Neural progenitor cell (in vitro differentiated cells): ENCODE results near the gene GRM8. TPM values are rescaled to one million over a fixed set of nuclear protein-coding genes. Genes with fewer than 3 reads are reported as not detected.

Source experiments
- DNase-seq: peaks from one replicate; pipeline ENCODE4 v3.0.0-alpha.2; 2016; ENCODE audit warnings: low spot score
- H2AFZ ChIP-seq: fragments of 200-600 bp; sonication (generic); replicated peaks from 2 replicates; pipeline ENCODE4 v1.6.1; 2016; ENCODE audit warnings: antibody characterized with exemption
- H3F3A ChIP-seq: fragments of 200-600 bp; sonication (generic); 2 replicates; pipeline ENCODE4 v1.6.1; 2016; ENCODE audit warnings: antibody characterized with exemption, low read depth
- H3K27ac ChIP-seq: fragments of 200-600 bp; sonication (generic); 2 replicates; pipeline ENCODE4 v1.5.1; 2016; ENCODE audit warnings: mild to moderate bottlenecking
- H3K27me3 ChIP-seq: fragments of 200-600 bp; sonication (generic); 2 replicates; pipeline ENCODE4 v1.6.1; 2016; ENCODE audit warnings: mild to moderate bottlenecking, moderate library complexity
- H3K36me3 ChIP-seq: fragments of 200-600 bp; sonication (generic); 2 replicates; pipeline ENCODE4 v1.5.1; 2016
- H3K4me1 ChIP-seq: fragments of 200-600 bp; sonication (generic); 2 replicates; pipeline ENCODE4 v1.6.1; 2016; ENCODE audit warnings: mixed run types
- H3K4me2 ChIP-seq: fragments of 200-600 bp; sonication (generic); 2 replicates; pipeline ENCODE4 v1.6.1; 2016
- H3K4me3 ChIP-seq: fragments of 200-600 bp; sonication (generic); 2 replicates; pipeline ENCODE4 v1.5.1; 2016
- H3K79me2 ChIP-seq: fragments of 200-600 bp; sonication (generic); 2 replicates; pipeline ENCODE4 v1.6.1; 2016; ENCODE audit warnings: low read depth
- H3K9ac ChIP-seq: fragments of 200-600 bp; sonication (generic); 2 replicates; pipeline ENCODE4 v1.6.1; 2016
- H3K9me3 ChIP-seq: fragments of 200-600 bp; sonication (generic); 2 replicates; pipeline ENCODE4 v1.5.1; 2016; ENCODE audit warnings: low read depth
- H4K20me1 ChIP-seq: fragments of 200-600 bp; sonication (generic); 2 replicates; pipeline ENCODE4 v1.6.1; 2016; ENCODE audit warnings: low read depth
- H3K27ac Mint-ChIP-seq: 3 replicates; pipeline ENCODE4 v1.8.0; 2021; ENCODE audit warnings: mixed read lengths
- H3K27me3 Mint-ChIP-seq: 2 replicates; pipeline ENCODE4 v1.8.0; 2022; ENCODE audit warnings: low read depth, mild to moderate bottlenecking, inconsistent platforms, moderate library complexity, mixed read lengths; ENCODE audit not compliant: insufficient read depth
- H3K36me3 Mint-ChIP-seq: 3 replicates; pipeline ENCODE4 v1.8.0; 2021; ENCODE audit warnings: mixed read lengths
- H3K4me1 Mint-ChIP-seq: 3 replicates; pipeline ENCODE4 v1.8.0; 2021; ENCODE audit warnings: mixed read lengths
- H3K4me3 Mint-ChIP-seq: 3 replicates; pipeline ENCODE4 v1.8.0; 2021; ENCODE audit warnings: mild to moderate bottlenecking, moderate library complexity, mixed read lengths
- H3K9me3 Mint-ChIP-seq: 3 replicates; pipeline ENCODE4 v1.8.0; 2020; ENCODE audit warnings: mixed read lengths
- EZH2 ChIP-seq: fragments of 200-600 bp; sonication (generic); IDR thresholded peaks from 2 replicates; pipeline ENCODE4 v1.6.1; 2017; ENCODE audit warnings: antibody characterized with exemption, mild to moderate bottlenecking, moderate library complexity
- EZH2phosphoT487 ChIP-seq: fragments of 200-600 bp; sonication (generic); IDR thresholded peaks from 2 replicates; pipeline ENCODE4 v1.6.1; 2017; ENCODE audit warnings: antibody characterized with exemption
- total RNA-seq: library from RNA; depleted of rRNA; stranded (reverse); fragments of >200 nt; gene quantifications from 2 replicates; pipeline ENCODE4 v1.2.3, GENCODE V29; 2015; ENCODE audit warnings: low replicate concordance
- TF ChIP-seq, protein P1 (sequence below): fragments of 200-600 bp; sonication (generic); IDR thresholded peaks from 2 replicates; pipeline ENCODE4 v1.5.1; 2017; ENCODE audit warnings: antibody characterized with exemption, mild to moderate bottlenecking

The GRM8 gene
- total RNA-seq, 1 donor from 2014 or later = 0.62 TPM

GRCh38 chr7:126449611-126450268 is 803.0 kb downstream of the GRM8 start:
- no peak for TF ChIP-seq EZH2
- TF ChIP-seq, protein P1, sequence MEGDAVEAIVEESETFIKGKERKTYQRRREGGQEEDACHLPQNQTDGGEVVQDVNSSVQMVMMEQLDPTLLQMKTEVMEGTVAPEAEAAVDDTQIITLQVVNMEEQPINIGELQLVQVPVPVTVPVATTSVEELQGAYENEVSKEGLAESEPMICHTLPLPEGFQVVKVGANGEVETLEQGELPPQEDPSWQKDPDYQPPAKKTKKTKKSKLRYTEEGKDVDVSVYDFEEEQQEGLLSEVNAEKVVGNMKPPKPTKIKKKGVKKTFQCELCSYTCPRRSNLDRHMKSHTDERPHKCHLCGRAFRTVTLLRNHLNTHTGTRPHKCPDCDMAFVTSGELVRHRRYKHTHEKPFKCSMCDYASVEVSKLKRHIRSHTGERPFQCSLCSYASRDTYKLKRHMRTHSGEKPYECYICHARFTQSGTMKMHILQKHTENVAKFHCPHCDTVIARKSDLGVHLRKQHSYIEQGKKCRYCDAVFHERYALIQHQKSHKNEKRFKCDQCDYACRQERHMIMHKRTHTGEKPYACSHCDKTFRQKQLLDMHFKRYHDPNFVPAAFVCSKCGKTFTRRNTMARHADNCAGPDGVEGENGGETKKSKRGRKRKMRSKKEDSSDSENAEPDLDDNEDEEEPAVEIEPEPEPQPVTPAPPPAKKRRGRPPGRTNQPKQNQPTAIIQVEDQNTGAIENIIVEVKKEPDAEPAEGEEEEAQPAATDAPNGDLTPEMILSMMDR = no peak
- H3K4me3 Mint-ChIP-seq = no peak overlapping the region

DNA sequence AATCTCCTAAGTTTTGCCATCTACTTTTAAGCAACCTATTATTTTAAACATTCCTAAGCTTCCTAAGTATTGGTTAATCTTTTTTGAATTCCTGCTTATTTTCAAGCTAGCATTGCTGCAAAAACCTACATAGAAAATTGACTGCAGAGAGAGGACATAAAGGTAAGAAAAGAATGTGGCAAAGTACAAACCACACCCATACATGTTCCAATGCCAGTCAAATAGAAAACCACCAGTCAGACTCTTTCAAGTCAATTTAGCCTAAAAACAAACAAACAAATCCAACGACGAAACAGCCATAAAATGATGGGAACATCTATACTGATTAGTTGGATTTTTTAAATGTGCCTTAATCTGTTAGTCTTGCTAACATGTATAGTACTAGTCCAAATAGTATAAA is 804.8 kb downstream of the GRM8 start:
- Mint-ChIP-seq H3K4me1 (no peaks in the 10 kb centered on the region), H3K9me3 (no peaks in the 10 kb centered on the region), H3K4me3 (no peak overlapping the region)

More at GRCh38 chr7:126449611-126450268, 803.0 kb downstream of the GRM8 start:
- no peaks in the 10 kb centered on the region for H3K36me3 ChIP-seq
- no peaks in the 10 kb centered on the region for H3K9me3 ChIP-seq
- Mint-ChIP-seq H3K36me3 (no peaks in the 10 kb centered on the region), H3K27ac (no peak overlapping the region), H3K27me3 (no peaks in the 10 kb centered on the region), H3K9me3 (no peaks in the 10 kb centered on the region), H3K4me1 (no peaks in the 10 kb centered on the region)
- no peak overlapping the region for H3K9ac ChIP-seq
- H3K79me2 ChIP-seq = no peaks in the 10 kb centered on the region
- H3K4me1 ChIP-seq = no peaks in the 10 kb centered on the region
- H3K4me3 ChIP-seq = no peak overlapping the region
- no peaks in the 10 kb centered on the region for H4K20me1 ChIP-seq
- no peak overlapping the region for H3K4me2 ChIP-seq
- no peaks in the 10 kb centered on the region for H3F3A ChIP-seq
- H3K27me3 ChIP-seq = no peaks in the 10 kb centered on the region
- H2AFZ ChIP-seq = no peak overlapping the region
- no peak for DNase-seq
- no peak overlapping the region for H3K27ac ChIP-seq

GRCh38 chr7:126445991-126446390 is 806.8 kb downstream of the GRM8 start:
- Mint-ChIP-seq H3K27me3 (no peaks in the 10 kb centered on the region), H3K36me3 (no peaks in the 10 kb centered on the region), H3K4me3 (no peak overlapping the region), H3K4me1 (no peaks in the 10 kb centered on the region), H3K27ac (no peak overlapping the region), H3K9me3 (no peaks in the 10 kb centered on the region)
- H3K36me3 ChIP-seq = no peaks in the 10 kb centered on the region
- DNase-seq = no peak
- TF ChIP-seq, protein P1 = no peak
- TF ChIP-seq EZH2 (no peak), EZH2phosphoT487 (no peak)
- no peaks in the 10 kb centered on the region for H3K9me3 ChIP-seq
- no peak overlapping the region for H2AFZ ChIP-seq
- no peak overlapping the region for H3K4me3 ChIP-seq
- H3K27me3 ChIP-seq = no peaks in the 10 kb centered on the region
- no peak overlapping the region for H3K27ac ChIP-seq
- no peak overlapping the region for H3K4me2 ChIP-seq
- H3K9ac ChIP-seq = no peak overlapping the region
- H3F3A ChIP-seq = no peaks in the 10 kb centered on the region
- no peaks in the 10 kb centered on the region for H3K4me1 ChIP-seq
- H4K20me1 ChIP-seq = no peaks in the 10 kb centered on the region
- no peaks in the 10 kb centered on the region for H3K79me2 ChIP-seq

More for the DNA sequence above, 804.8 kb downstream of the GRM8 start:
- Histone ChIP-seq H3K27ac (no peak overlapping the region), H3K9ac (no peak overlapping the region), H3K9me3 (no peaks in the 10 kb centered on the region), H3K36me3 (no peaks in the 10 kb centered on the region), H3K4me1 (no peaks in the 10 kb centered on the region), H4K20me1 (no peaks in the 10 kb centered on the region), H3K4me2 (no peak overlapping the region), H3K79me2 (no peaks in the 10 kb centered on the region), H2AFZ (no peak overlapping the region), H3K4me3 (no peak overlapping the region), H3K27me3 (no peaks in the 10 kb centered on the region), H3F3A (no peaks in the 10 kb centered on the region)
- no peak for DNase-seq
- Mint-ChIP-seq H3K36me3 (no peaks in the 10 kb centered on the region), H3K27me3 (no peaks in the 10 kb centered on the region), H3K27ac (no peak overlapping the region)
- TF ChIP-seq EZH2 (no peak), EZH2phosphoT487 (no peak)
- TF ChIP-seq, protein P1 = no peak
